BE2C (cell line): ENCODE measurements around the gene PHLDB3.

Source experiments
- DNase-seq: peaks from one replicate; pipeline ENCODE4 v3.0.0-alpha.2; 2020
- H3K27me3 ChIP-seq: fragments of 250-450 bp; sonication (Bioruptor Pico); 2 replicates; pipeline ENCODE4 v1.5.1; 2020; ENCODE audit warnings: mild to moderate bottlenecking
- H3K36me3 ChIP-seq: fragments of 250-450 bp; sonication (Bioruptor Pico); 2 replicates; pipeline ENCODE4 v1.5.1; 2020; ENCODE audit warnings: mild to moderate bottlenecking
- H3K4me1 ChIP-seq: fragments of 250-450 bp; sonication (Bioruptor Pico); 2 replicates; pipeline ENCODE4 v1.5.1; 2020
- H3K4me3 ChIP-seq: 2 replicates; pipeline ENCODE4 v1.5.1; 2011; ENCODE audit warnings: low read depth, low read length
- H3K9me3 ChIP-seq: fragments of 250-450 bp; sonication (Bioruptor Pico); 2 replicates; pipeline ENCODE4 v1.5.1; 2020
- CTCF ChIP-seq: IDR thresholded peaks from 2 replicates; pipeline ENCODE4 v1.5.1; 2012; ENCODE audit warnings: mild to moderate bottlenecking, low read depth, low read length

The PHLDB3 gene

GRCh38 chr19:43501661-43502418, 2.7 kb downstream of the PHLDB3 start:
- Histone ChIP-seq H3K9me3 (no peaks in the 10 kb centered on the region), H3K4me1 (no peaks in the 10 kb centered on the region), H3K4me3 (no peak overlapping the region), H3K36me3 (no peaks in the 10 kb centered on the region), H3K27me3 (no peaks in the 10 kb centered on the region)
- DNase-seq, result no peak
- TF ChIP-seq CTCF, result no peak

- TF ChIP-seq CTCF, result no peak
- H3K27me3 ChIP-seq, result no peaks in the 10 kb centered on the region
- H3K36me3 ChIP-seq, result no peaks in the 10 kb centered on the region
- DNase-seq, result no peak
- no peaks in the 10 kb centered on the region for H3K4me1 ChIP-seq
- no peak overlapping the region for H3K4me3 ChIP-seq
- H3K9me3 ChIP-seq, result no peaks in the 10 kb centered on the region
Observed at GRCh38 chr19:43499042-43499441, 5.5 kb downstream of the PHLDB3 start.

GRCh38 chr19:43498233-43498842, 6.2 kb downstream of the PHLDB3 start:
- H3K4me3 ChIP-seq, result no peak overlapping the region
- no peaks in the 10 kb centered on the region for H3K4me1 ChIP-seq
- no peak for TF ChIP-seq CTCF
- no peaks in the 10 kb centered on the region for H3K9me3 ChIP-seq
- no peak for DNase-seq
- no peaks in the 10 kb centered on the region for H3K27me3 ChIP-seq
- no peaks in the 10 kb centered on the region for H3K36me3 ChIP-seq

- Histone ChIP-seq H3K4me1 (no peaks in the 10 kb centered on the region), H3K9me3 (no peaks in the 10 kb centered on the region), H3K36me3 (no peaks in the 10 kb centered on the region), H3K27me3 (no peaks in the 10 kb centered on the region), H3K4me3 (no peak overlapping the region)
- no peak for DNase-seq
- TF ChIP-seq CTCF, result no peak
Observed at GRCh38 chr19:43496960-43497359, 7.6 kb downstream of the PHLDB3 start.

- TF ChIP-seq CTCF, result no peak
- Histone ChIP-seq H3K4me1 (no peaks in the 10 kb centered on the region), H3K9me3 (no peaks in the 10 kb centered on the region), H3K36me3 (no peaks in the 10 kb centered on the region), H3K4me3 (no peak overlapping the region), H3K27me3 (no peaks in the 10 kb centered on the region)
- no peak for DNase-seq
Observed at GRCh38 chr19:43495082-43495481, 9.5 kb downstream of the PHLDB3 start.

- DNase-seq, result no peak
- H3K36me3 ChIP-seq, result no peaks in the 10 kb centered on the region
- no peak for TF ChIP-seq CTCF
- H3K9me3 ChIP-seq, result no peaks in the 10 kb centered on the region
- no peaks in the 10 kb centered on the region for H3K4me1 ChIP-seq
- no peaks in the 10 kb centered on the region for H3K27me3 ChIP-seq
- H3K4me3 ChIP-seq, result no peak overlapping the region
Observed at GRCh38 chr19:43490759-43491158, 13.8 kb downstream of the PHLDB3 start.
